ENCODE measurements around the gene KCNF1.

Gene KCNF1

DNA sequence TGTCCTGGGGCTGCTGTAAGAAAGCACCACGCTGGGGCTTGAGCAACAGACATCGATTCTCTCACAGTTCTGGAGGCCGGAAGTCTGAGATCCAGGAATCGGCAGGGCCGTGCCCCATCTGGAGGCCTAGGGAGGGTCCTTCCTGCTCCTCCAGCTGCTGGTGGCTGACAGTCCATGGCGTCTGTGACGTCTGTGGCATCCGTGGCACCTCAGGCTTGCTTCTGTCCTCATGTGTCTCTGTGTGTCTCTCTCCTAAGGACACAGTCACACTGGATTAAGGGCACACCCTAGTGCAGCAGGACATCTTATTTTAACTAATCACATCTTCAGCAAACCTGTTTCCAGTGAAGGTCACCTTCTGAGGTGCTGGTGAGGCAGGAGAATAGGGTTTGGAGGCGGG is 32.6 kb upstream of the KCNF1 start:
- TF ChIP-seq CTCF (IDR thresholded peaks at IDR 0.05; ENCODE audit: borderline replicate concordance, control extremely low read depth, extremely low read depth, insufficient read depth, missing control alignments) = no peak
- no peak for DNase-seq (ENCODE audit: low spot score)
- in situ Hi-C loops (cut with MboI; ENCODE audit: low sequenced_read_pairs, unreplicated experiment) = no loop called here

DNA sequence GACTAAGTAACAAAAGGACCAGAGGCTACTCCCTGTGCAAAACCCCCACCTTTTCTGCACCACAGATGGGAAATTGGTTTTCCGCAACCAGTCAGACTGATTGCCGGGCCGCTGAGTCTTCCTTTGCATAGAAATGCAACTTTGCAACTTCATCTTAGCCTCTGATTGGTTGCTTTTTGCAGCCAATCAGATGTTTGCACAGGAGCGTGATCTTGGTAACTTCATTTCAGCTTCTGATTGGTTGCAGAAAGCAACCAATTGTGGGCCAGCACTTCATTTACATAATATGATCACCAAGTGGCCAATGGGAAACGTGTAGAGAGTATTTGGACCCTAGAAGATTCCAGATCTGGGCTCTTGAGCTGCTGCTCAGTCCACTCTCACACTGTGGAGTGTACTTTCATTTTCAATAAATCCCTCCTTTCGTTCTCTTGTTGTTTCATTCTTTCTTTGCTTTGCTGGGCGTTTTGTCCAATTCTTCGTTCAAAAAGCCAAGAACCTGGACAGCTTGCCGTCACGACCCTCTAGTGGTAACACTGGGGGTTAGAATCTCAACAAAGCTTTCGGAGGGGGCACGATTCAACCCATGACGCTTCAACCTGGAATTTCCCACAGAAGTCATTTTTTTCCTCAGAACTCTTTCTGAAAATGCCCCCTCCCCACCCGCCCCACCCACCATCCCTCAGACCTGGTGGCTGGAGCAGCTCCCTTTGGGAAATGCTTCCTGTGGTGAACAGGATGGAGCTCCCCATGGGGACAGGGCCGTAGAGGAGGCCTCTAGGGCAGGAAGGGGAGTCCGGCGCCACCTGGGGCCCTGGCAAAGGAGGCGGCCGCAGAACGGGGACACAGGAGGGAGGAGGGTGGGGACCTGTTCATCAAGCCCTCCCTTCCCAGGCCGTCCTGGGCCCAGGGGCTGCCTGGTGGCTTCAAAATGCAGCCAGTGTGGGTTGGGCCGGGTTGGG is 31.8 kb upstream of the KCNF1 start:
- in situ Hi-C loops (cut with MboI; ENCODE audit: low sequenced_read_pairs, unreplicated experiment) = no loop called here
- no peak for TF ChIP-seq CTCF (IDR thresholded peaks at IDR 0.05; ENCODE audit: borderline replicate concordance, control extremely low read depth, extremely low read depth, insufficient read depth, missing control alignments)
- no peak for DNase-seq (ENCODE audit: low spot score)

DNA sequence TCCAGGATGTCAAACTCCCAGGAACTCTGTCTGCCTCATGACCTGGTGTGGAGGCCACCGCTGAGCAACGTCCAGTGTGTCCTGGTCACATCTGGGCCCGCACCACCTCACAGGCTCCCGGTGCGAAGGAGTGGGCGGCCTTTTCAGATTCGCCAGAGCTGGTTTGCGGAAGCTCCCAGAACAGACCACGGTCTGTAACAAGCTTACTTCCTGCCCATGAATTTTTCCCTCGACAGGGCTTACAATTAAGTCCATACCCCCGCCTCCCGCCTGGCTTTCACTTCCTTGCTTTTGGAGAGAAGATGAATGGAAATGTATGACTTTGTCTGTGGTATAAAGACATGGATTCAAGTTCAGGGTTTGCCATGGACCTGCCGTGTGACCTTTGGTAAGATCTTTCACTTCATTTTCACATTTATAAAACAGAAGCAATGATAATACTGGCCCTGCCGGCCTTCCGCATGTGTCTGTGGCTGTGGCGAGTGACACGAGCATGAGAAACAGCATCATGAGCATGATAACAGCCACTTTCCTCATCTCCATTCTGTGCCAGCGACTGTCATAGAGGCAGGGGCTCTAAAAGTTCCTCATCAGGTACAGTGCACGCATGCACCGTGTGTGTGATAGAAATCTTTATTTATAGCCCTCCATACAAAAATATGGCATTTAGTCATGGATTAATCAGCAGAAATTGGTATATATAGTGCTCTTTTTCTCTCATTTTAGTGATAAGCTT is 31.0 kb upstream of the KCNF1 start:
- TF ChIP-seq CTCF (IDR thresholded peaks at IDR 0.05; ENCODE audit: borderline replicate concordance, control extremely low read depth, extremely low read depth, insufficient read depth, missing control alignments) = no peak
- no peak for DNase-seq (ENCODE audit: low spot score)
- in situ Hi-C loops (cut with MboI; ENCODE audit: low sequenced_read_pairs, unreplicated experiment) = no loop called here

DNA sequence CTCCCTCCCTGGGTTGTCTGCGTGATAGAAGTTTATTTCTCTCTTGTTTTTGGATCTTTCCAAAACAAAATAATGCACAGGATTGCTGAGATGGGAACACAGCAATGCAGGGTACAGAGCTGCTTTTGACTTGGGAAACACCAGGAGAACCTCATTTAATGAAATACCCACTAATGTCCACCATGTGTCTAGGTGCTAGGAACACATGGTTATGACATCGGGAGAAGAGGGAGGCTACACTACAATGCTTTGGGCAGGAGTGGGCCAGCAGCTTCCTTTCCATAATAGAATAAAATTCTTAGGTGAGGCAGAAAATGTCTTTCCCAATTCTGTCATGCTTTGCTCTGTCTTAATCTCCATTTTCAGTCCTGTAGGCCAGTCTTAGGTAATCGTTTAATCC is 29.2 kb upstream of the KCNF1 start:
- DNase-seq (ENCODE audit: low spot score) = no peak
- in situ Hi-C loops (cut with MboI; ENCODE audit: low sequenced_read_pairs, unreplicated experiment) = no loop called here

GRCh38 chr2:10883066-10883465 is 28.7 kb upstream of the KCNF1 start:
- no peak for TF ChIP-seq CTCF (IDR thresholded peaks at IDR 0.05; ENCODE audit: borderline replicate concordance, control extremely low read depth, extremely low read depth, insufficient read depth, missing control alignments)
- DNase-seq (ENCODE audit: low spot score) = no peak
- in situ Hi-C loops (cut with MboI; ENCODE audit: low sequenced_read_pairs, unreplicated experiment) = no loop called here

More for the DNA sequence above, 29.2 kb upstream of the KCNF1 start:
- TF ChIP-seq CTCF (IDR thresholded peaks at IDR 0.05; ENCODE audit: borderline replicate concordance, control extremely low read depth, extremely low read depth, insufficient read depth, missing control alignments) = no peak

GRCh38 chr2:10883801-10884478 is 27.8 kb upstream of the KCNF1 start:
- no peak for DNase-seq (ENCODE audit: low spot score)
- no peak for TF ChIP-seq CTCF (IDR thresholded peaks at IDR 0.05; ENCODE audit: borderline replicate concordance, control extremely low read depth, extremely low read depth, insufficient read depth, missing control alignments)
- in situ Hi-C loops (cut with MboI; ENCODE audit: low sequenced_read_pairs, unreplicated experiment) = no loop called here

Measured in GM13976 (cell line).